ENCODE data around the gene LIMS2. TPM values are rescaled to one million over a fixed set of nuclear protein-coding genes. Genes with fewer than 3 reads are reported as not detected.

Gene LIMS2
- total RNA-seq, 1 experiment from 2014 or later, result 8.9 TPM

GRCh38 chr2:127690696-127691095, 15.4 kb upstream of the LIMS2 start:
- ATAC-seq, result no peak
- BruUV-seq (replicated peaks), result no TSS peak
- Histone ChIP-seq H3K4me1 (ENCODE audit: control insufficient read depth, insufficient read depth, low read length) (no peaks in the 10 kb centered on the region), H3K36me3 (ENCODE audit: control insufficient read depth, insufficient read depth, low read length) (no peaks in the 10 kb centered on the region), H3K27me3 (ENCODE audit: control insufficient read depth, insufficient read depth, low read length) (no peaks in the 10 kb centered on the region), H3K27ac (ENCODE audit: low read length) (no peak overlapping the region), H3K9me3 (ENCODE audit: control insufficient read depth, insufficient read depth, low read depth, low read length) (peaks cover 7% of the 10 kb centered on the region; the same call in 1 of the 2 replicates), H3K4me3 (ENCODE audit: low read depth in 2 of 2, low read length in 2 of 2) (no peak overlapping the region)
- ChIA-PET CTCF (no interaction called here), POLR2A (no interaction called here)
- DNase-seq (ENCODE audit: low read depth, low spot score), result no peak
- TF ChIP-seq CTCF (IDR thresholded peaks at IDR 0.05), result no peak
- no peak for TF ChIP-seq REST (IDR thresholded peaks at IDR 0.05; ENCODE audit: insufficient read depth in 1 of 2, low read depth in 2 of 2, low read length in 1 of 2)
- TF ChIP-seq POLR2AphosphoS5 (IDR thresholded peaks at IDR 0.05; ENCODE audit: low read depth, low read length), result no peak
- TF ChIP-seq TCF7L2 (IDR thresholded peaks at IDR 0.05; ENCODE audit: low read depth, low read length), result no peak
- no peak for TF ChIP-seq SIN3A (IDR thresholded peaks at IDR 0.05; ENCODE audit: borderline replicate concordance, insufficient read depth, low read depth, low read length)
- intact Hi-C loops (cut with micrococcal nuclease; ENCODE audit: unreplicated experiment) (no loop called here), in situ Hi-C loops (cut with HindIII; ENCODE audit: low pct_unique_long_range_greater_than_20kb, low sequenced_read_pairs) (no loop called here)

- ChIA-PET CTCF (no interaction called here), POLR2A (no interaction called here)
- Histone ChIP-seq H3K36me3 (ENCODE audit: control insufficient read depth, insufficient read depth, low read length) (no peaks in the 10 kb centered on the region), H3K4me1 (ENCODE audit: control insufficient read depth, insufficient read depth, low read length) (no peaks in the 10 kb centered on the region), H3K27ac (ENCODE audit: low read length) (no peak overlapping the region), H3K27me3 (ENCODE audit: control insufficient read depth, insufficient read depth, low read length) (no peaks in the 10 kb centered on the region), H3K4me3 (ENCODE audit: low read depth in 2 of 2, low read length in 2 of 2) (no peak overlapping the region), H3K9me3 (ENCODE audit: control insufficient read depth, insufficient read depth, low read depth, low read length) (peaks cover 7% of the 10 kb centered on the region; the same call in 1 of the 2 replicates)
- DNase-seq (ENCODE audit: low read depth, low spot score) (no peak), ATAC-seq (no peak)
- in situ Hi-C loops (cut with HindIII; ENCODE audit: low pct_unique_long_range_greater_than_20kb, low sequenced_read_pairs), result no loop called here
- no TSS peak for BruUV-seq (replicated peaks)
- no peak for TF ChIP-seq TCF7L2 (IDR thresholded peaks at IDR 0.05; ENCODE audit: low read depth, low read length)
- intact Hi-C loops (cut with micrococcal nuclease; ENCODE audit: unreplicated experiment), result no loop called here
Observed at GRCh38 chr2:127688405-127688804, 13.1 kb upstream of the LIMS2 start.

GRCh38 chr2:127685410-127686080, 10.2 kb upstream of the LIMS2 start:
- Histone ChIP-seq H3K36me3 (ENCODE audit: control insufficient read depth, insufficient read depth, low read length) (no peaks in the 10 kb centered on the region), H3K9me3 (ENCODE audit: control insufficient read depth, insufficient read depth, low read depth, low read length) (peaks cover 7% of the 10 kb centered on the region; the same call in 1 of the 2 replicates), H3K4me1 (ENCODE audit: control insufficient read depth, insufficient read depth, low read length) (no peaks in the 10 kb centered on the region), H3K27me3 (ENCODE audit: control insufficient read depth, insufficient read depth, low read length) (no peaks in the 10 kb centered on the region), H3K4me3 (ENCODE audit: low read depth in 2 of 2, low read length in 2 of 2) (no peak overlapping the region), H3K27ac (ENCODE audit: low read length) (no peak overlapping the region)
- intact Hi-C loops (cut with micrococcal nuclease; ENCODE audit: unreplicated experiment) (no loop called here), in situ Hi-C loops (cut with HindIII; ENCODE audit: low pct_unique_long_range_greater_than_20kb, low sequenced_read_pairs) (no loop called here)
- TF ChIP-seq CTCF (IDR thresholded peaks at IDR 0.05) (no peak), TCF7L2 (IDR thresholded peaks at IDR 0.05; ENCODE audit: low read depth, low read length) (no peak), POLR2AphosphoS5 (IDR thresholded peaks at IDR 0.05; ENCODE audit: low read depth, low read length) (no peak), REST (IDR thresholded peaks at IDR 0.05; ENCODE audit: insufficient read depth in 1 of 2, low read depth in 2 of 2, low read length in 1 of 2) (no peak), SIN3A (IDR thresholded peaks at IDR 0.05; ENCODE audit: borderline replicate concordance, insufficient read depth, low read depth, low read length) (no peak)
- ATAC-seq (no peak; the same call in 1 of the 2 replicates), DNase-seq (ENCODE audit: low read depth, low spot score) (no peak)
- no TSS peak for BruUV-seq (replicated peaks)
- CTCF ChIA-PET, result no interaction called here
- POLR2A ChIA-PET, result no interaction called here

Measured in Panc1 (cell line).